ENCODE measurements around the gene PIGQ. TPM values are rescaled to one million over a fixed set of nuclear protein-coding genes. Genes with fewer than 3 reads are reported as not detected.

The PIGQ gene
- total and polyA plus RNA-seq, 2 of the 13 experiments (the other 11 are each of a cell fraction or from before 2014, with no cell fraction given): 7.7 to 19.7 TPM

DNA sequence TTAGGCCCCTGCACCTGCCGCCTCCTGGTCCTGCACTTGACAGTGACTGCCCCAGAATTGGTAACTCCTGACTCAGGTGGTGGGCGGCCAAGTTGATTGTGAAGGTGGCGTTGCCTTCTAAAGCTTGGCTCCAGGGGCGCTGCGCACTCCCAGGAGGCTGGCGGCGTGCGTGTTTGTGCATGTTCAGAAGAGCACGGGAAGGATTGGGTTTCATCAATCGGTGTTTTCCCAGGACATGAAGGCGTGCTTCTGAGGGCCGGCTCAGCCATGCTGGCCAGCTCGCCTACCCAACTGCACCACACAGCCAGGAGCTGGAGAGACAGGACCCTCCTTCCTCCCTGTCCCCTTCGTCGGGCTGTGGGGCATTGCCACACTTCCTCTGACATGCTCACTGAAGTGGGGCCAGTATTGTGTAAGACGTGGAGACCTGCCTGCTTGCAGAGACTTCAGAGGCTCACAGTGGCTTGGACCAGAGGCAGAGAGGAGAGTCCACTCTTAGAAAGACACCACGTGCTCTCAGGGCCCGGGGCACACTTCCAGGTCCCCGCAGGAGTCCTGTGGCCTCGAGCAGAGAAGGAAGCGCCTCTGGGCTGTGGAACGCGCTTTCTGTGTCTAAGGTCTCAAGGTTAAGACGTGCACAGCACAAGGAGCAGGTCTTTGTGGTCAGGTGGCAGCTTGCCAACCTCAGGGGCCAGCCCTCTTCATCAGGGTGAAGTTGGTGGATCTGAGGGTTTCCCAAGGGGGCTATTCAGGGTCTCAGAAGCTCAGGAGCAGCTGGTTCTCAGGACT lies 22.9 kb downstream of the PIGQ start:
- ChIA-PET CTCF (ENCODE audit: low intra/inter-chr PET ratio, low total read pairs) (no interaction called here), POLR2A (interaction anchor here (0.5 to 1.3 kb wide), 2 partner anchors 11 to 34 kb away, joined by 3 read pairs; no protein-coding TSS in a partner anchor)
- peaks cover 40% of the 10 kb centered on the region for H3K4me1 ChIP-seq (ENCODE audit: insufficient read depth, low read length)
- 0 out of 2 replicates have a peak overlapping the region, but pooled peaks have one; percentile 4 for H3K4me2 ChIP-seq (ENCODE audit: low read depth, low read length)
- FAIRE-seq: no peak
- H2AFZ ChIP-seq (ENCODE audit: low read length): no peak overlapping the region
- no TSS peak for BruUV-seq (replicated peaks)
- H3K9ac ChIP-seq (ENCODE audit: insufficient read depth, low read depth, low read length): no peak overlapping the region
- H3K27ac ChIP-seq (ENCODE audit: extremely low read length, insufficient read depth, low read length): peak overlapping the region; percentile 43
- peaks cover 14% of the 10 kb centered on the region; the same call in 1 of the 2 replicates for H4K20me1 ChIP-seq (ENCODE audit: insufficient read depth, low read length)
- intact Hi-C loops (cut with micrococcal nuclease; ENCODE audit: unreplicated experiment): no loop called here
- no peaks in the 10 kb centered on the region; a peak in 1 of 5 replicates for H3K27me3 ChIP-seq (ENCODE audit: control insufficient read depth in 1 of 2, insufficient read depth in 2 of 2, low read length in 2 of 2)
- DNase-seq (ENCODE audit: low spot score): peak; percentile 51
- peaks cover 53% of the 10 kb centered on the region for H3K79me2 ChIP-seq (ENCODE audit: insufficient read depth, low read length)
- peaks cover 4 to 7% of the 10 kb centered on the region in 2 experiments; a peak in 1 of 5 replicates for H3K36me3 ChIP-seq (replicated peaks in 1 of 2; ENCODE audit: control insufficient read depth in 1 of 2, insufficient read depth in 2 of 2, low read length in 2 of 2)
- peak overlapping the region in 1 of 3 experiments; percentile 20; a peak in 1 of 6 replicates for H3K4me3 ChIP-seq (replicated peaks in 1 of 3; ENCODE audit: insufficient read depth in 1 of 3, low read depth in 2 of 3, low read length in 3 of 3)
- H3K9me3 ChIP-seq (ENCODE audit: low read length): no peaks in the 10 kb centered on the region
- no peak for ATAC-seq
- 93% methylated on average over 13 of the region's 24 CpGs for WGBS (ENCODE audit: low lambda C conversion rate)
- in situ Hi-C loops (cut with HindIII; ENCODE audit: extremely low pct_ligation_motif_present, low pct_unique_long_range_greater_than_20kb): no loop called here
- TF ChIP-seq ZNF33B (CRISPR knock-in tag; IDR thresholded peaks at IDR 0.05) (0 out of 2 replicates have a peak, but pooled peaks have one; percentile 52), BCL3 (CRISPR knock-in tag; IDR thresholded peaks at IDR 0.05) (0 out of 2 replicates have a peak, but pooled peaks have one; percentile 53), KLF16 (CRISPR knock-in tag; IDR thresholded peaks at IDR 0.05) (peak in 1 of 2 experiments; percentile 80; a peak in 2 of 4 replicates), HNRNPUL1 (IDR thresholded peaks at IDR 0.05; ENCODE audit: low read depth, low read length) (no peak), SOX5 (CRISPR knock-in tag; IDR thresholded peaks at IDR 0.05; ENCODE audit: borderline replicate concordance) (0 out of 2 replicates have a peak, but pooled peaks have one; percentile 22), GATAD2A (CRISPR knock-in tag; IDR thresholded peaks at IDR 0.05) (peak; percentile 73), NFE2L1 (CRISPR knock-in tag; IDR thresholded peaks at IDR 0.05; ENCODE audit: borderline replicate concordance) (no peak), ZNF574 (CRISPR knock-in tag; IDR thresholded peaks at IDR 0.05) (0 out of 2 replicates have a peak, but pooled peaks have one; percentile 22), ZHX1 (CRISPR knock-in tag; IDR thresholded peaks at IDR 0.05; ENCODE audit: low read depth) (0 out of 2 replicates have a peak, but pooled peaks have one; percentile 38)
- TF ChIP-seq, protein P1, sequence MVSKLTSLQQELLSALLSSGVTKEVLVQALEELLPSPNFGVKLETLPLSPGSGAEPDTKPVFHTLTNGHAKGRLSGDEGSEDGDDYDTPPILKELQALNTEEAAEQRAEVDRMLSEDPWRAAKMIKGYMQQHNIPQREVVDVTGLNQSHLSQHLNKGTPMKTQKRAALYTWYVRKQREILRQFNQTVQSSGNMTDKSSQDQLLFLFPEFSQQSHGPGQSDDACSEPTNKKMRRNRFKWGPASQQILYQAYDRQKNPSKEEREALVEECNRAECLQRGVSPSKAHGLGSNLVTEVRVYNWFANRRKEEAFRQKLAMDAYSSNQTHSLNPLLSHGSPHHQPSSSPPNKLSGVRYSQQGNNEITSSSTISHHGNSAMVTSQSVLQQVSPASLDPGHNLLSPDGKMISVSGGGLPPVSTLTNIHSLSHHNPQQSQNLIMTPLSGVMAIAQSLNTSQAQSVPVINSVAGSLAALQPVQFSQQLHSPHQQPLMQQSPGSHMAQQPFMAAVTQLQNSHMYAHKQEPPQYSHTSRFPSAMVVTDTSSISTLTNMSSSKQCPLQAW (CRISPR knock-in tag; IDR thresholded peaks at IDR 0.05): no peak
- TF ChIP-seq, protein P2, sequence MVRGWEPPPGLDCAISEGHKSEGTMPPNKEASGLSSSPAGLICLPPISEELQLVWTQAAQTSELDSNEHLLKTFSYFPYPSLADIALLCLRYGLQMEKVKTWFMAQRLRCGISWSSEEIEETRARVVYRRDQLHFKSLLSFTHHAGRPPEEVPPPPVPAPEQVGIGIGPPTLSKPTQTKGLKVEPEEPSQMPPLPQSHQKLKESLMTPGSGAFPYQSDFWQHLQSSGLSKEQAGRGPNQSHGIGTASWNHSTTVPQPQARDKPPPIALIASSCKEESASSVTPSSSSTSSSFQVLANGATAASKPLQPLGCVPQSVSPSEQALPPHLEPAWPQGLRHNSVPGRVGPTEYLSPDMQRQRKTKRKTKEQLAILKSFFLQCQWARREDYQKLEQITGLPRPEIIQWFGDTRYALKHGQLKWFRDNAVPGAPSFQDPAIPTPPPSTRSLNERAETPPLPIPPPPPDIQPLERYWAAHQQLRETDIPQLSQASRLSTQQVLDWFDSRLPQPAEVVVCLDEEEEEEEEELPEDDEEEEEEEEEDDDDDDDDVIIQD (CRISPR knock-in tag; IDR thresholded peaks at IDR 0.05; ENCODE audit: low read depth): no peak

Data from HepG2 (cell line).